NCI-H2081 (cell line): ENCODE results near the gene ANKRD40.

Experiments
- DNase-seq, 2 experiments: peaks; one replicate each; lab custom pipeline; 2025; lab: John Stamatoyannopoulos, UW

Gene ANKRD40

DNA sequence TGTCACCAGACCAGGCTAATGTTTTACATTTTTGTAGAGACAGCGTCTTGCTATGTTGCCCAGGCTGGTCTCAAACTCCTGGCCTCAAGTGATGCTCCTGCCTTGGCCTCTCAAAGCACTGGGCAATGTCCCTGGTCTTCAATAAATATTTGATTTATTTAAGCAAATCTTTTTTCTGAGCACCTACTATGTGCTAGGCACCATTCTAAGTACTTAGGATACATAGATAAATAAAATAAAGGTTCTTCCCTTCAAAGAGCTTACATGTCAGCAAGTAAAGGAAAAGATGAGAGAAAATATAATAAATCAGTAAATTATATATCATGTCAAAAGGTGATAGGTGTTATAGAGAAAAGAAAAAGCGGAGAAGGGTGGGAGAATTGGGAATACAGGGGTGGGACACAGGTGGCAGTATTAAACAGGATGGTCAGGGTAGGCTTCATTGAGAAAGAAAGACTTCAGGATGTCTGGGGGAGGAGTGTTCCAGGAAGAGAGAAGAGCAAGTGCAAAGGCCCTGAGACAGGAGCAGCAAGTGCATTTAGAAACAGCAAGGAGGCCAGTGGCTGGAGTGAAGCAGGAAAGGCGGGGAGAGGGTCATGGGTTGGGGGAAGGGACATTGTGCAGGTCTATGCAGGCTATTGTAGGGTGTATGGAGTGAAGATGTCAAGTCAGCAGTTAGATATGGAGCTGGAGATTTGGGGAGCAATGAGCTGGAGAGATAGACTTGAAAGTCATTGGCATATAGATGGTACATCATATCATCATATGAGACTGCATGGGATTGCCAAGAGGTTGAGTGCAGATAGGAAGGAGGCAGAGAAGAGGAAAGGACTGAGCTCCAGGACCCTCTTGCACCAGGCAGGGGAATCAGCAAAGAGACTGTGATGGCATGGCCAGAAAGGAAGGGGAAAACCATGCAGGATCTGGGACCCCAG, 61.7 kb downstream of the ANKRD40 start:
- no peak for DNase-seq
